NCI-H146 treated with DMSO at 0.1 percent for 48 hours (cell line): ENCODE data around the gene HS3ST3B1.

Source experiments
- DNase-seq: peaks from one replicate; lab custom pipeline; 2025; ENCODE audit not compliant: unreplicated experiment; lab: John Stamatoyannopoulos, UW

The HS3ST3B1 gene

DNA sequence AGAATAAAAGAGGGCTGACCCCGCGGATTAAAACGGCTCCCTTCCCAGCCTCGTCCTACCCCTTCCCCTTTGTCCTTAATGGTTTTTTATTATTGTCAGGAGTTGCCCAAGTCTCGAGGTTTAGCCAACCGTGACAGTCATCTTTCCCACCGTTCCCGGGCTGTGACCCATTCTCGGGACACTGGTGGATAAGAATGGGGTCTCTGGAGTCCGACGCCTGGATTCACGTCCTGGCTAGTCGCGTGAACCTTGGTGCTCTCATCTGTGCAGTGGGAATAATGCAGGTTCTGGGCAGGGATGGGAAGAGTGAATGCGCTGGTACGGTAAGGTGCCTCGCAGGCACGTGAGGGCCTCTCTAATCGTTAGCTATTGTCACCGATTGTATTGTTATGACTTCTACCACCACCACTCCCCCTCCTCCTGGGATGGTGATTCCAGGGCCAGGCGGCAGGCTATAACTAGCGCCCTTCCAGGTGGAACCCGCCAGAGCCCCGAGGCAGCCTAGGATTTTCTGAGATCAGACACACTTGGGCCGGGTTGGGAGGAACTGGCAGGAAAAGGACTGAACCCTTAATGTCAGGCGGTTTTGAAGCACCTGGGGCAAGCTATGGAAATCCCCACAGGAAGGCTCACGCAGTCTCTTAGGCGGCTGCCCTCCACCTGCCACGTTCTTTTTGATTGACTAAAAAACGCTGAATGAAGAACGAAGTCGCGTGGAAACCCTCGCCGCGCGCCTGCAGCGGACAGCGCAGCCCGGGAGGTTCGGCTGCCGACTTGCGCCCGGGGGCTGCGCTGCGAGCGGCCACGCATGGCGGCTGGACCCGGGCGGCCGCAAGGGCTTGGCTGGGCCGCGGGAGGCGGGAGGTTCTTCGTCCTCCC is 2.7 kb downstream of the HS3ST3B1 start:
- no peak for DNase-seq

DNA sequence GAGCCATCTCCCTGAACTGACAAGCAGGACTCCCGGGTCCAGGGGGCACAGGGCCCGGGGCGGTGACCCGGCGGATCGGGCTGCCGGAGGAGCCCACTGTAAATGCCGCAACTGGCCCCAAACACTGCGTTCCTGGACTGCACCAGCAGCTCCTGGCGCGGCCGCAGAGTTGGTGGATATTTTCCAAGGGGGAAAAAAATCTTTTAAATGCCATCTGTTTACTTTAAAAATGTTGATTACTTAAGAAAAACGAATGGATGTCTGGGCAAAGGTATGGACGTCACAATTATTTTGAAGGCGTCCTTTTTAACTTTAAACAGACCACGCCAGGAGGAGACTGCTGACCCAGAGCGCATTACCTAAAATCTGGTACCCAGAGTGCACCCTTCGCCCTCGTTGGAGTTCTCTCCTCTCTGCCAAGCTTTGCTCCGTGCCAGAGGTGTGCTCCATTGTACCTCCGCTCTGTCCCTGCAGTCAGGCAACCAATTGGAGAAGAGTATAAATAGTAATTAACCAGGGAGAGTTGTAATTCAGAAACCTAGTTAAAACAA is 3.4 kb downstream of the HS3ST3B1 start:
- no peak for DNase-seq

DNA sequence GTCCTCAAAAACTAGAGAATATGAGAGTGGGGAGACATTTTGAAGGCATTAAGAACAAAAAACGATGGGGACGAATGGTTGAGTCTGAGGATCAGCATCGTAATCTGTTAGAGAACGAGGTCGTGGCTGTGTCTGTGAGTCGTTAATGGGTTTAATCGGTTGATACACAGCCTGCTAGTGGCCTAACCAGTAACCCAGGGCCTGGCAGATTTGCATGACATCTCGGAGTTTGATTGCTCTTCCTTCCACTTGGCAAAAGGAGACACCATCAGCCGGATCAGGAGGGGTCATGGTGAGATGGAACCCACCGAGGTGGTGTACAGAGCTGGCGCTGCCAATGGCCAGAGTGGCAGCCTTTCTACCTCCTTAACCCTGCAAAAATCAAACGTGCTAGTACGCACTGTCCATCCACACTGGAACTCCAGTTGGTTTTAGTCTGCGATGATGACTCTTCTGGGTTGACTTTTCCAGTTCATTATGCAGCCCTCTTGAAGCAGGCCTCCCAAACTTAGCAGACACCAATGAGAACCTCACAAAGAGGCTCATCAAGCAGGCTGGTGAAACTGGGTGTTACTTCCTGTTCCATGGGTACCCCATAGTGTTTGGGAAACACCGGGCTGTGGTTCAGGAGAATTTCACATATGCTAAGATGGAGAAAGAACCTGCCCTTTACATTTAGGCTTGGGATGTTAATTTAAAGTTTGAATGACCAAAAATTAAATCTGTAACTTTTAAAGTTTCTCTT is 4.1 kb downstream of the HS3ST3B1 start:
- DNase-seq: no peak

DNA sequence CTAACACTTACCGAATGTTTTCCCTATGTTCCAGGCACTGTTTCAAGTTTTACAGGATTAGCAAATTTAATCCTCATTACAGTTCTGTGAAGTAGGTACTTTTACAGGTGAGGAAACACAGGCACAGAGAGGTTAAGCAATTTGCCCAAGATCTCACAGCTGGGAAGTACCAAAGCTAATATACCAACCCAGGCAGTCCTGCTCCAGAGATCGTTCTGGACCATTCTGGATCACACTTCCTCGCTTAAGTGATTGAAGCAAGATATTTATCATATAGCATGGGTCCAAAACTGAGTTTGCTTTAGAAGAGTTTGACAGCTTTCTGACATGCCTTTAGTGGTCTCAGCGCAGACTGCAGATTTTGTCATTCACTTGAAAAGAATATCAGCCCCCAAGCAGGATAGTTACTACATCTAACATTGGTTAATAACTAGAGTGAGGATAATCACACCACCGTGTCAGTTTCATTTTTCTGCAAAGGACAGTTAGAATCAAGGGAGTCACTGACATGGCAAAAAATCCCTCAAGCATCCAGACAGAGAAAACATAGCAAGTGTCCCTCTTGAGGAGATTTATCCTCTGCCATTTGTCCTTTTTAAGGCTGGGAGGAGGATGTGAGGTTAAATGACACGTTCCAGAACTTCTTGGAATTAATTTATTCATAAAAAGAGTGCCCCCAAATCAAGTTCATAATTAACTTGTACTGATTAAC is 5.1 kb downstream of the HS3ST3B1 start:
- DNase-seq: no peak

DNA sequence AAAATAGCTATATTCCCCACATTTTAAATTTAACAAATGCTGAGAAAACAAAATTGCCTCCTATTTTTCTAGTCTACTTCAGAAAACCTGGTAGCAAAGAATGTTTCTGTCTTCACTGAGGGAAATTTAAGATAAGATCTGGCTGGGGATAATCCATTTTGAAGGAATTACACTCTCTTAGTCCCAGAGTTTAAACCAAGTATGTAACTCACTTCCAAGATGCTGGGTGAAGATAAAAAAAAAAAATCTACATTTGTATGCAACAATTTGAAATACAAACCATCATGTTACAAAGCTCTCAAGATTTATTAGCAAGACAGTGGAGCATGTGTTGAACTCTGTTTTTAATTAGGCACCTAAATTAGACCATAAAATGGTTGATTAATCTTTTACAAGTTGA is 5.7 kb downstream of the HS3ST3B1 start:
- DNase-seq: no peak

DNA sequence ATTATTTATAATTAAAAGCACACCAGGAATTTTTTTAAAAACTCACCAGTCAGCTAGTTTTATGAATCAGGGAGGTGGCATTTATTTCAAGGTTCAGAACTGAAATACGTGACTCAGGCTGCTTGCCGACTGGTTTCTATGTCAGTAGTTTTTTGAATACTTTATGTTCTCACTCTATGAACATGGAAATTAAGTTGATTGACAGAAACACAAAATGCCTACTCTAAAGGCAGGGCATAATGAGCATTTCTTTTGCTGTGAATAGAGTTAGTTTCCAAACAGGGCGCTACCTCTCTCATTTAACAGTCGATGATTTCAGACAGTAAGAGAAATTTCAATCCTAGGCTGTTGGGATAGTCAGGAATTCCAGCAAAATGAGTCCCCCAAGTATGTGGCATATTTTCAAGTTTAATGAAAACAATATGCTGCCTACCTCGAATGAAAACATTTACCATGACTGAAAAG is 6.7 kb downstream of the HS3ST3B1 start:
- no peak for DNase-seq

DNA sequence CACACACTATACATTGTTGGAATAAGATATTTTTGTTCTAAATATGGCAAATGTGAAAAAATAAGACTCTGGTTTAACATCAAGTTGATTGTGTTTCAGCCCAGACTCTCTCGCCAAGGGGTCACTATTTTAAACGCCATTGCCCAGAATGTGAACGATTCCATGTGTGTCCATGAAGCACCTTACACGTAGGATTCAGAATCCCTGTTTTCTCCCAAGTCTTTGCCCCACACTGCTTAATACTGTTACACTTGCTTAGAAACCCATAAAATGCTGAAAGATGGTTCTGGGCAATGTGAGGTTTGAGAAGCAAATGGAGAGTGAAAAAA is 7.7 kb downstream of the HS3ST3B1 start:
- DNase-seq: no peak

DNA sequence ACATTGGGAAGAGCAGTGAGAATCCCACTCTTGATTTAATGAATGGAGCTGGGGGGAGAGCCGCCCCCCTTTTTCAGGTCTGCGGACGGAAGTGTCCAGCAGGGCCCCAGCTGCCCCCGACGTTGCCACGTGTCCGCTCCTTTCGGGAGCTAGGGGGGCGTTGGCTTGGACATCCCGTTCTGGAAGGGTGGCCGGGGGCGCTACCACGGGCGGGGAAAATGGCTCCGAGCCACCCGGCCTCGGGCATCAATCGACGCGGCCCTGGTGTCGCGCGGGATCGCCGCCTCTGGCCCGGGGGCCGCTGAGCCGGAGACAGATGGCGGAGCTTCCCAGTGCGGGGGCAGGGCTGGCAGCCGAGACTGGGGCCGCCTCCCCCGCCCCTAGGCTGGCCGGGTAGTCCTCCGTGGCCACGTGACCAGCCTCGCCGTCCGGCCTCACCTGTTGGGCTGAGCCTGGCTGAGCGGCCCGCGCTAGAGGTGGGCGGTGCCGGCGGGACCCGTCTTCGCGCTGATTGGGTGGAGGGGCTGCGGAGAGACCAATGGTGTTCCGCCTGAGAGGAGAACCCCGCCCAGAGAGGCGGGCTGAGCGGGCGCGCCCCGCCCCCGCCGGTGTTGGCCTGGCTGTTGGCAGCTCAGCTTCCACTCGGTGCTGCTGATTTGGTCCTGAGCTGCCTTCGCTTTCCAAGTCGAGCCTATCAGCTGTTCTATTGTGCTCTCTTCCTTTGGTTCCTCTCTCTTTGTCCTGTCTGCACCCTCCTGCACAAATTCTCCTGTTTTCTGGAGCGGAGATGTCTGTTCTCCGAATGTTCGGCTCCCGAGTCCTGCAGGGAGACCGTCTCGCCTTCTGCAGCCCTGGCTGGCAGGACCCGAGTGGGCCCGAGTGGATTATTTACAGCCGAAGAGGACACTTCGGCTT is 8.3 kb downstream of the HS3ST3B1 start:
- DNase-seq: peak; percentile 43

DNA sequence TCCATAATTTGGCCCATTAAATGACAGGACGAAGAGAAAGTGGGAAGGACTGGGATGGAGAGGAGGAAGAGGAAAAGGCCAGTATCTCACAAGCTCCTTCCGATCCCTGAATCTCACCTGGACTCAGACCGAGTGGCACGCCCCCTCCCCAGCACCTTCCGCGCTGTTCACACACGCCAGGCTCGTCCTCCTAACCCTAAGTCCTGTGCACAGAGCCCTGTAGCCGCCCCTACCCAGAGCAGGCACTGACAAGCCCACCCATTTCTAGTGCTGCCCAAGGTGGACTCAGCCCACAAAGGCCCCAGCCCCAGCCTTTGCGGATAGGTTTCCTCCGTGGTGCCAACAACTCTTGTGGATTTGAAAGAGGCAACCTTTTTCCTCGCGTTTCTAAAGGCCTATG is 9.2 kb downstream of the HS3ST3B1 start:
- DNase-seq: no peak

DNA sequence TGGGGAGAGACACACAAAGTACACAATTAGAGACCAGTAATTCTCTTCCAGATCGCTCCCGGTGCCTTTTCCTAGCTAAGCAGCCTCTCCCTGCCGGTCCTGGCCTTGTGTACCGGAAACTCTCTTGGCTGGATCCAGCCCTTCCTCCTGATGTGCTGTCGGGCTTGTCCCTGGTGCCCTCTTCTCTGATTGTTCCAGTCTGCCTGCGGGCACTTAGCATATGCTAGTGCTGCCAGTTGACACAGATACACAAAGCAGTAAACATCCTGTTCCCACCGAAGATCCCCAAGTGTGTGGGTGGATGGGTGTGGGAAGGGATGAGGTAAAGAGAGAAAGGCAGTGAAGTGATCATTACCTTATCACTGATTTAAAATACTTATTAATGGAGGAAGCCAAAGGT is 9.7 kb downstream of the HS3ST3B1 start:
- no peak for DNase-seq

DNA sequence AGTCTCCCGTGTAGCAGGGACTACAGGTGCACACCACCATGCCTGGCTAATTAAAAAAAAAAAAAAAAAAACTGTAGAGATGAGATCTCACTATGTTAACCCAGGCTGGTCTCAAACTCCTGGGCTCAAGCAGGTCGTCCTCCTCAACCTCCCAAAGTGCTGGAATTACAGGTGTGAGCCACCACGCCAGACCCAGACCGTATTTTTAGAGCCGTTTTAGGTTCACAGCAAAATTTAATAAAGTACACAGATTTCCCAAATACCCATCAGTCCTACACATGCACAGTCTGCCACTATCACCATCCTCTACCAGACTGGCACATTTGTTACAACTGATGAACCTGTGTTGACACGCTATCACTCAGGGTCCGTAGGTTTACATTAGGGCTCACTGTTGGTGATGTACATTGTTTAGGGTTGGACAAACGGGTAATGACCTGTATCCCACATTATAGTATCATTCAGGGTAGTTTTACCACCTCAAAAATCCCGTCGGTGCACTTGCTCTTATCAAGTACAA is 10.4 kb downstream of the HS3ST3B1 start:
- no peak for DNase-seq

DNA sequence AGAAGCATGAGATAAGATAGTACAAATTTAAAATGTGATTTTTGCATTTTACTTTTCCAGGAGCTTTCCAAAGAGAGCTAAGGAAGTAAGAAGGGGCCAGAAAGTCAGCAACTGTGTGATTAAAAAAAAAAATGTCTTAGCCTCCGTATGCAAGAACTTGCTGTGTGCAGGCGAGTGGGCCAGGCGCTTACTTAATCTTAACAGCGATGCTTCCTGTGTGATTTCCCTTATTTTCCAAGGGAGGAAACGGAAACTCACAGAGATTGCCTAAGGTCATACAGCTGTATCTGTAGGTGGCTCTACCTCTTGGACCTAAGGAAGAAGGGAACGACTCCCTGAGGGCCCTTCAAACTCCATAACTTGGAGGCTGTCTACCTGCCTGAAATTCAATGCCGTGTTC is 11.1 kb downstream of the HS3ST3B1 start:
- no peak for DNase-seq

DNA sequence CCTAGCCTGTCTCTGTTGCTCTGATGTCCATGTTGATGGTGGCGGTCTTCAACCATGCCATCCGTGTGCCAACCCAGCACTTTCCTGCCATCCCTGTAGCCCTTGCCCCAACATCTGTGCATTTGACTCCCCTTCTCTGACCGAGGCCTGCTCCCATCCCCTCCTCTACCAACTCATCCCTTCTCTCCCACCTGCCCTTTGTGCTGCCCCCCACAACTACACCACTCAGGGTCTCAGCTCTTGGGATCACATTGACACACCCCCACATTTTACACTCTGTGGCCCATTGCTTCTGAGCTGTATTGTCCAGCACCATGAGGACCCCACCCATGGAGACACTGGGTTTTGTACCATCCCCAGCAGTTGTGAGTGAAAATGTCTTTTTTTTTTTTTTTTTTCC is 11.6 kb downstream of the HS3ST3B1 start:
- no peak for DNase-seq

DNA sequence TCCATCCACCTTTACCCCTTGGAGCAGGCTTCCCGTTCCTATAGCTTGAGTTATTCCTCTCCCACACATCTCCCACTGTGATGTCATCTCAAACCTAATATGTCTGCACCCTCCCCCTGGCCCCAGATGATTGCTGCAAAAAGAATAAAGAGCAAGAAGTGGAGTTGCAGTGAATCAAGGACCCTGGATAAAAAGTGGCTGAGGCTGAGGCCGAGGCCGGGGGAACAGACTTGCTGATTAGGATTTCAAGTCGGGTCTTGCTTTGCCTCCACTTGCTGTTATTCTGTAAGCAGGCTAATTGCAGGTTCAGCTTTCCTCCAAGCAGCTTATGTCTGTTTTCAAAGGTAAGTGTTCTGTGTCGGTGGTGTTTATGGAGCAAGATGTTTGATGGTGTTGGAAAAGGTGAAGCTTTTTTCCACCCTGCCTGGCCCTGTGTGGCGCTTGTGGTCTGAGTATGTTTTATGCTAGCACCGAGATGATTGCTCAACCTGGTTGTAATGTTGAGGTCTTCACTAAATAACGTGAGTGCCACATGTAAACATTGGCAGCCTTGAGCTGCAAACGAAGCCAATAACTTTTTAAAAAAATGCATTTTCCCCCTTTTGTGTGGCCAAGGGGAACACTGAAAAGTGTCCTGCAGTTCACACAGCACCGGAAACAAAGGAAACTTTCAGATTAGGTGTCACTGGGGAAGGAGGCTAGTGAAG is 15.4 kb downstream of the HS3ST3B1 start:
- DNase-seq: no peak

DNA sequence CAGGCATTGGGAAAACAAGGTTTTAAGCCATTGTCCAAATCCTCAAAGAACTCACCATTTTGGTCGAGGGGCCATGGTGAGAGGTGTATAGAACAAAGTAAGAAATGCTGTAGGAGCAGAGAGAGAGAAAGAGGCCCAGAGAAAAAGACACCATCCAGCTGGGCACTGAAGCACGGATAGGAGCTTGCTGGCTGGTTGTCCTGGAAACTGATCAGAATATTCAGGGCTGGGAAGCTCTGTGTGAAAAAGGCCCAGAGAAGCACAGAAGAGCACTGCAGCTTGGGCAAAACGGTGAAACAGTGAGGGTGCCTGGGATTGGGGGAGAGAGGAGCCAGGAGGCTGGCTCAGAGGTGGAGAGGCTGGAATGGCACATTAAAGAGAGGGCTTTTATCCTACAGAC is 16.5 kb downstream of the HS3ST3B1 start:
- DNase-seq: no peak

DNA sequence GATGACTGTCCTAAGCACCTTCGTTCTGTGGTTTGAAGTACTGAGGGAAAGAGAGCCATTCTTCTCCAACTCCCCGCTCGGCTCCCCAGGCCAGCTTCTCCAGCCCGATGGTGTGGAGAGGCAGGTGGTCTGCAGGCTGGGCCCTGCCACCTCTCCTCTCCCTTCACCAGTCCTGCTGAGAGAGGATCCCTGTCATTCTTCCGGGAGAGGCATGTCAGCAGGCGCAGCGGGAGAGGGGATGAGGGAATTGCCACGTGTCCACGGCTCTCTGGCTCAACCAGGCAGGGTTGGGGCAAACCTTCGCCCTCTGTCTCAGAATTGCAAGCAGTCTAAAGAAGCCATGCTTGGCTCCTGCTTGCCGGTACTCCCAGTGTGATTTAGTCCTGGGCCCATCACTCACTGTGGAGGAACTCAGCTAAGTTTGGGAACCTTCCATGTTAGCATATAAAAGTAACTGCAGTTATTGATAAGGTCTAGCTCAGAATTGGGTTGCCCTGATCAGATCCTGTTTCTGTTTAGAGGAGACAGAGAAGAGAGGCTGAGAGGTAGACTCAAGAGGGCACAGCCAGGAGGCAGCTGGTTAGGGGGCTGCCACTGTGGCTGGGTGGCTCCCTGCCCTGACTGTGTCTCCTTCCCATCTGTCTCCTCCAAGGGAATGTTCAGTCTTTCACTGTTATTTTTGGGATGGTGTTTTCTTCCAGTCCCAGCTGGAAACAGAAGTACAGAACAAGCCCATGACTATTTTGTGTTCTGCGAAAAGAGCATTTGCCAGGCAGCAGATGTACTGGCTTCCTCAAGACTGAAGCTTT is 17.4 kb downstream of the HS3ST3B1 start:
- DNase-seq: no peak

DNA sequence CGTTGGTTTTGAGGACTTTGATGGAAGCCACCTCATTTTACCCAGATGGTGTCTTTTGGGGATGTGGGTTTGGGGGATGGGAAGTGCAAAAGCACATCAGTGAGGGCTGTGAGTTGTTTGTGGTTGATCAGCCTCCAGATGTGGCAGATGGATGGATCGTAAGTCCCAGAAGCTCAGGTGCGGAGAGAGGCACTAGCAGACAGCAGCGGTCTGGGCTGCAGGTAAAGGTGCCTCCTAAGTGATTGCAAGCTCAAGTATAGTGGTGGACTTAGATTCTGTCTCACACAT is 18.0 kb downstream of the HS3ST3B1 start:
- no peak for DNase-seq

DNA sequence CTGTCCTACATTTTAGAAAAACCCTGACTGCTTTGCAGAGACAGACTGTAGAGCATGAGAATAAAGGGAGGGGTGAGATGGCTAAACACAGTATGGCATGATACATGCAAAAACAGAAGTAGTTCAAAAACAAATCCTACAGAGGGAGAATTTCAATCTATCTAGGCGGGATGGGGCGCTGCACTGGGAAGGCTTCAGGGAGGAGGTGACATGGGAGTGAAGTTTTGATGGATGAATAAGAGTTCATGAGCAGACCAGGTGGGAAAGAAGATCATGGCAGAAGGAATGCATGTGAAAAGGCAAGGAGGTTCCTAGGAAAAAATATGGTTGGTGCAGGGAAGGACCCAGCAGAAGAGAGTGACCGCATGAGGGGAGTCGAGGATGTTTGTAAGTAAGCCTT is 19.2 kb downstream of the HS3ST3B1 start:
- no peak for DNase-seq
